GM19452 (cell line): ENCODE results near the gene KIF3A.

Experiments
- ATAC-seq: cut with Tn5 transposase; IDR thresholded peaks from one replicate; pipeline ENCODE4 v1.9.1; 2021; ENCODE audit not compliant: unreplicated experiment

Gene KIF3A

DNA sequence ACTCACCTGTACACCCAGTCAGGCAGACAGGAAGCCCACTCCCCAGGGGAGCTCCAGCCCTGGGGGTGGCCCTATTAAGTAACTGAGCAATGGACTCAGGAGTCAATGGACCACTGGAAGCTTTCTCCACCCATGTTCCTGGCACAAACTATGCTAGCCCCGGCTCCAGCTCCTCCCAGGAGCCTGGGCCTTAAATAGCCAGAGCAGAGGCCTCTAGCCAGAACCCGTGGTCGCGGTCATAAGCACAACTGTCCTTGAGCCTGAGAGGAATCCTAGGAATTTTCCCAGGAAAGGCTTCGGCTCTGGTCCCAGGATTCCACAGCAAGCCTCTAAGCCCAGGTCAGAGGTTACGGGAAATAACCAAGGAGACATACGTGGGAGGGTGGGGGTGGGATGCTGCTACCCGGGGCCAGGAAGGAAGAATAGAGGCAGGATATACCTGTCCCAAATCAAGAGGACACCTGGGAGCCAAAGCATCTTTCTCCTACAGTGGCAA lies 34.2 kb upstream of the KIF3A start:
- ATAC-seq: no peak

DNA sequence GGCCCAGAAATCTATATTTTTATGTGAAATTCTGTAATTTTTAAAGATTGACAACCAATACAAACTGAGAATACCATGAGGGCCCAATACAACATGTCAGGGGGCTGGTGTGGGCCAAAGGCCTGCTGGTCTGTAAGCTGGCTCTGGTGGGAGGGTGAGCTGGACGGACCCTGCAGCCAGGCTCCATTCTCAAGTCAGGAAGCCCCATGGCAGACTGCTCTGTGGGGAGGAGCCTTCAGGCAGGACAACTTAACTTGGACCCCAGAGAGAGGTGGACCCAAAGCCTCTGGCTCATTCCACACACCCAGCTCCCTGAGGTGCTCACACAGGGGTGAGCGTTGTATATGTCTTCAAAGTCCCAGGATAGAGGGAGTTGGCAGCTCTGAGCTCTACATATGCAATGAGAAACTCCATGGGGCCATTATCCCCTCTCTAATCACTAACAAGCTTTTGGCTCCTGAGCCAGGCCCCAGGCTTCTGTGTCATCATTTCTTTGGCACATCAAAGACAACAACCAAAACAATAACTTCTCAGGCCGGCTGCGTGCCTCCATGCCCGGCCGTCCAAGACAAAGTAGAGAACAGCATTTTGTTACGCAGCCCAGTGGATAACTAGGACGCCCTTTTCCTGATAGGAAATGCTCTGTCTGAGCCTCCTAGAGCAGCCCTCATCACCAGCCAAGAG lies 33.3 kb upstream of the KIF3A start:
- no peak for ATAC-seq

DNA sequence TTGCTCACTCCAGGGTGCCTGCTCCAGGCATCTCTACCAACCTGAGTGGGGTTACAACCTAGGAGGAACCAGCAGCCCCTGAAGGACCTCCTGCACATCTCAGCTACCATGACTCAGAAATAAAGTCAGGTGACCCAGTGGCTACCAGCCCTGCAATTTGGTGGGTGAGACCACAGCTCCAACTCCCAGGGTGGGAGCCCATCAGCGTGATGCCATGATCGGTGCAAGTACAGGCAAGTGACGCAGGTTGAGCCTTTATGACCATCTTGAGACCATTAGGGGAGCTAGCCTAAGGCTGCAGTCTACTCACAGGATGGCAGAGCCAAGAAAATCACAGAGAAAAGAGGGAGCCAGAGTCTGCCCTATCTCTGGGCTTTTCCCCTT lies 31.1 kb upstream of the KIF3A start:
- no peak for ATAC-seq

DNA sequence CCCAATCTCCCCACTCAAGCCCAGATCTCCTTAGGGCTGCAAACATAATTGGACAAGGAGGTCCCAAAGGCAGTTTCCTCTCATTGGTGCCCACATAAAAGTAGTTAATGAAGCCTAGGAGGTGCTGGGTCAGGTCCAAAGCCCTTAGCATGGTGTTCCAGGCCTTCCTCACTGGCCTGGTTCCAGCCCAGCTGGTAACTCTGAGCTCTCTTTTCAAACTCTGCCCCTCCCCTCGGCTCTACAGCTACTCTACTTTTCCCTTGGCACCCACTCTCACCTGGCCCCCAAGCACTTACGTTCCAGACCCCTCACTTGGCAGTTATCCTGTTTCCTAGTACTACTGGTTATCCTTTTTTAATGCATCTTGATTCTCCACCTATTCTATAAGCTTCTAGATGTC lies 29.8 kb upstream of the KIF3A start:
- no peak for ATAC-seq

DNA sequence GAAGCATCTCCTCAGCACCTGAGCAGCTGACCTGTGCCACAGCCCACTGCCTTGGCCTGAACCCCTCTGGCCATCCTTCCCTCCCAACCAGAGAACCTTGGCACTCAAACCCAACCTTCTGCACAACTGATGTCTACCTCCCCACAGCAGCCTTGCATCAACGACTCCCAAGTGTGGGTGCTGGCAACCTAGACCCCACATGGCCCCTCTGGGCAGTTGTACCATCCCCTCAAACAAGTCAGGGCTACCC lies 29.4 kb upstream of the KIF3A start:
- ATAC-seq: no peak

DNA sequence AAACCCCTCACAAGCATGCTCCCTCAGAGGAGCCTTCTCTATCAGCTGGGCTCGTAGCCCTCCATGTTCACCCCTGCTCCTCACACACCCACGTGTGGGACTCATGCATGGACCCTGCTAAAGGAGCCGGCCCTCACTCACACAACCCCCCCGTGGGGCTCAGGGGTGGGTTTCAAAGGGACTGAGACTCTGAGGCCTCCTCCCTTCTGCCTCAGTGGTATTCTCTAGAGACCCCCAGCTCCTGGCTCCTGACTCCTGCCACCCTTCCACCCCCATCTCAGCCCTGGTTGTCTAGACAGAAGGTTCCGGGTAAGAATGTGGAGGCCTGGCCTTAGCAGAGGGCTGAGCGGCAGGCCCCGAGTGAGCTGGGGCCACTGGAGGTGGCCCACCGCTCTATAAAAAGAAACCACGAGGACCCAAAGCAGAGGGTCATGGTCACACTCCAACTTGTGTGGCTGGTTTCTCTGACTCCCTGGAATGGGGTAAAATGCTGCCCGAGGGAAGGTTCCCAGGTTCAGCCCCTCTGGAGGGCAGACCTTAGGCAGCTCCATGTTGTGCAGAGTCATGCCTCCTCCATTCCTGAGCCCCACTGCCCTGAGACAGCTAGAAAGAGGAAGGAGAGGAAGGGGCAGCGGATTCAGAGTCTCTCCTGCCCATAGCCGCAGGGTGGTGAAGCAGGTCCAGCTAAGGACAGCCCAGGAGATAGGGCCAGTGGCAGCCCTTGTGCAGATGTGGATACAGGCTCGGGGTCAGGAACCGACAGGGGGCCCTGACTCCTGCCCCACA lies 28.9 kb upstream of the KIF3A start:
- no peak for ATAC-seq

DNA sequence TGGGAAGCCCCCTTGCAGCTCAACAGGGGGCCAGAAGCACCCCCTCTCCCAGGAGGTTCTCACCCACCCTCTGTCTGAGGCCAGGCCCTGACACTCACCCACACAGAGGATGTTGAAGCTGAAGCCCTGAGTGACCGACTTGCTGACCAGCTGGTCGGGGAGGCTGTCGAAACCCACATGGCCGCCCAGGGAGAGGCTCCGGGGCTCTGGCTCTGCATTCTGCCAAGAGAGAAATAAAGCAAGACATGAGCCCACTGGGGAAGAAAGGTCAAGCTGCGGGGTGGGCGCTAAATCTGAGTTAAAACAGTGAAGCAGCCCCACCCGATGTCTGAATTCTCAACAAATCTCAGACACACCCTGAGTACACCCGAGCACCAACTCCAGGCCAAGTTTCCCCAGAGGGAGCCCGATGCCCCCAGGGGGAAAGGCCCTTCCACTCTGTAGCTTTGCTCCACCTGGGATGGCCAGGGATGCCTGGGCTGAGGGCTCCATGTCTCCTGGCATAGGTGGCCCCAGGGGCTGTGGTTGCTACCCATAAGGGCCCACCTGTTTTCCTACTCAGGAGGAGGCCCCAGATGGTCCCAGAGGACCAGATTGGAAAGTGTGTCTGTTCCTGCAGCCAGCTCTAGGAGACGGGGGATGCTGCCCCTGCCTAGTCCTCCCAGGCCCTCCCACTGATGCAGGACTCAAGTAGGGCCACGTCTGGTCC lies 28.1 kb upstream of the KIF3A start:
- ATAC-seq: no peak

DNA sequence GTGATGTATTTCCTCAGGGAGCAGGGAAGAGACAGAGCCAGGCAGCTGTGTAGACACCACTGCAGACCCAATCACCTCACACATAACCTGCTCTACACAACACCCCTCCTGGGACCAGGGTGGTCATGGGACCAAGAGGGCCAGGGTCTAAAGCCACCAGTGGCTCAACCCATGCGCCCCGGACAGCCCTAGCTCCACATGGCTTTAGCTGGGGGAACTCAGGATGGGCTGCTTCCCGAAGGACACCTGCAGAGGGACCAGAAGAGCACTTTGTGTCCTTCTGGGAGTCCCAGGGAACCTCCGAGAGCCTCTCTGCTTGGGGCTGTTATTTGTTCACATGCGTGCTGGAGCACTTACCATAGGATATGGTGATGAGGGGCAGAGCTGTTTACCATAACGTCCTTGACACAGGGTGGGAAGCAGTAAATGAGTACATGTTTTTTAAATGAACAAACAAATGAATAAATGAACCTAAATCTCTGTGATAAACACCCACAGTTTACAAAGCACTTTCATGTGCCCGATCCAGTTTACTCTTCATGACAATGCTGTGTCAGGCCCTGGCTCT lies 27.4 kb upstream of the KIF3A start:
- ATAC-seq: no peak

DNA sequence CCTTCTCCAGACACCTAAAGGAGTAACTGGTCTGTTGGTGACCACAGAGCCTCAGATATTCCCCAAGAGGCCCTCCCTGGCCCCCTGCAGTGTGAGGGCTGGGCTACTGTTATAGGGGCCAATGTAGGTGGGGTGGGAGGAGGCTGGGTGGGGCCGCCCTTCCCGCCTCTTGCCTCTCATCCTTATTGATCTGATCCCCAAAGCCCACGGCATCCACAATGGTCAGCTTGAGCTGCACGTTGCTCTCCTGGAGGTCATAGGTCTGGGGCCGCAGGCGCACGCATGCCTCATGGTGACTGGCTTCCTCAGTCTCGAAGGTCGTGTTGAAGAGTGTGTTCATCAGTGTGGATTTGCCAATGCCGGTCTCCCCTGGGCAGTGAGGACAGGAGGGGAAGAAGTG lies 26.7 kb upstream of the KIF3A start:
- no peak for ATAC-seq

DNA sequence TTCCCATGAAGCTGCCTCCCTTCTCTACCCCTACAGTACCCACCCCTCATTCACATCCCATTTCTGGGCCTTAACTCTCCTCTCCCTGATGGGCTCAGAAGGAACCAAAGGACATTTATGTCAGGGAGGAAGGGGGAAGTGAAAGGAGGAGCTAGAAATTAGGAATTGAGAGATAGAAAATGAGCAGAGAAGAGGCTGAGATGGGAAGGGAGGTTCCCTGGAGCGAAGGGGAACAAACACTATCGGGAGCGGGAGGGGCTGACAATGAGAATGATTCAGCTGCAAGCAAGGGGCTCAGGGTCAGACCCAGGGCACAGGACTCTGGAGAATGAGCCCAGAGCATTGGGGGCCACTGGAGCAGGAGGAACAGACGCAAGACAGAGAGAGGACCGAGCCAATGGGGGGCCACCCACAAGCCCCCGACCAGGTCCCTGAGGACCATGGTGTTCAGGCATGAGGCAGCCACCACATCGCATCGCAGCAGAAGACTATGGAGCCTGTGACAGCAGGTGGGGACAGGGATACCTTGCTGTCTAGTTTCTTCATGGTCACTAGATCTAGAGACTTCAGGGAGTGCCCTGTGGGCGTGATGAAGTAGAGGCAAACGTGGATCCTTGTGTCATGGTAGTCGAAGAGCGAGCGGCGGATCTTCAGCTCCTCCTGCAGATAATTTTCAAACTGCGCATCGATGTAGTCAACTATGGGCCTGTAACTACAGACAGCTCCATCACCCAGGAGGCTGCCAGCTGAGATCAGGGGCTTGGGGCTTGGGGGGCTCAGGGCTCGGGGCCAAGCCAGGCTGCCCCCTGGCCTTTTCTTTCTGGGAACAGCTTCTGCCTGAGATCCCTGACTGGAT lies 26.1 kb upstream of the KIF3A start:
- no peak for ATAC-seq

DNA sequence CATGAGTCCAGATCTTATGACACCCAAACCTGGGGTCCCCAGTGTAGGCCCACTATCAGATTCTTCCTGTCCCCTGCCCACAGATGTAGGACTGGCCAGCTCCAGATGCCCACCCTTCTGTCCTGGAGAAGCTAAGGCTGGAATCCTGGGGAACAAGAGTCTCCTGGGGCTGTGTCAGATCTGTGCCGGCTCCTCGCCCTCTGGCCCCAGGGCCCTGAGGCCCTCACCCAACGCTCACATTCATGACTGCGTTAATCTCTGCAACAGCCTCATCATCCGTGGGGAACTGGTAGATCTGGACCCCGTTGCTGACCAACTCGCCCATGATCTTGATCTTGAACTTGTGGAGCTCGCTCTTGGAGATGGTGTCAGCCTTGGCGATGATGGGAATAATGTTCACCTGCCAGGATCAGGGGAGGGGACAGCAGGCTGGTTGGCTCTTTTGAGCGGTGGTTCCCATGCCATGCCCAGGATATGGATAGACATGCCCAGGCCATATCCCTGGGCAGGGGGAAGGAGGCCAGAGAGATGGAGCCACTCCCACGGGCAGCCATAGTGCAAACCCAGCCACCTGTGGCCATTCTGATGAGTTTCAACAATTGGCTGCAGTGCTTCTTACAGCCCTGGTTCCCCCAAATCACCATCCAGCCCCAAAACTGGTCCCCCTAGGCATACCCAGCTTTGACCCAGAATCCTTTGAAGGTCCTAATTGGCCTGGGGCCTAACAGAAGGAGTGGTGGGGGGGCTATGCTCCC lies 25.1 kb upstream of the KIF3A start:
- no peak for ATAC-seq

DNA sequence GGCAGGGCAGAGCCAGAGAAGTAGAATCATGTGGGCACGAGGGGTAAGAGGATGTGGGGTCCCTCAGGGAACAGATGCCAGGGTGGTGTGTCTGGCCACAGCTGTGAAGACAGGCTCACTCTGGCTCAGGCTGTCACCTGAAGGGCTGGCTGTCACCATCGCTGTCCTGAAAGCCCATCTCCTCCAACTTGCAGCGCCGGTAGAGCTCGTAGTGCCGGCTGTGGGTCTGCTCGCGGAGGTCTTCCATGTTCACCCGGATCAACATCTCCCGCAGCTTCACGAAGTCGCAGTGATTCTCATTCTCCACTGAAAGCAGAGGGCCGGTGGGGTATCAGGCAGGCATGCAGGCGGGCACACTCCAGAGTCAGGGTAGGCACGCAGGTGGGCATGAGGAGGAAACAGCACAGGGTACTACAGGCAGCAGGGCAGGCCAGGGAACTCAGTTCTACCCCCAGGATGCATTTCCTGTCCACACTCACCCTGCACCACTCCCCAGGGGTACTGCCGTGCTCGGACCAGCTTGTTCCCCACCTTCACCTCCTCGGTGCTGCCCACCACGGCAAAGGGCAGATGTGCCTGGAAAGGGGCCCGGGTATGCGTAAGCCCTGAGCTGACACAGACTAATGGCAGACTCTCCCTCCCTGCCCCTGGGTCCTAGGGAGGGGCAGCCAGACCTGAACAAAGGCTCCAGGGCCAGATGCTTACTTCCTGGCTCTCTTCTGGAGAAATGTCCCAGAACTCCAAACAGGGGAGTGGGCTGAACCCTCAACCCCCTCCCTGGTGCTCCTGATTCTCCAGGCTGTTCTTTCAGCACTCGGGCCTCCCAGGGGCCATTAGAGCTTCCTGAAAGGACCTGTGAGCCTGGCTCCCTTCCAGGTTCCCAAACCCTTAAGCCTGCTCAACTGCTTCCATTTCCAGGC lies 24.2 kb upstream of the KIF3A start:
- ATAC-seq: no peak

DNA sequence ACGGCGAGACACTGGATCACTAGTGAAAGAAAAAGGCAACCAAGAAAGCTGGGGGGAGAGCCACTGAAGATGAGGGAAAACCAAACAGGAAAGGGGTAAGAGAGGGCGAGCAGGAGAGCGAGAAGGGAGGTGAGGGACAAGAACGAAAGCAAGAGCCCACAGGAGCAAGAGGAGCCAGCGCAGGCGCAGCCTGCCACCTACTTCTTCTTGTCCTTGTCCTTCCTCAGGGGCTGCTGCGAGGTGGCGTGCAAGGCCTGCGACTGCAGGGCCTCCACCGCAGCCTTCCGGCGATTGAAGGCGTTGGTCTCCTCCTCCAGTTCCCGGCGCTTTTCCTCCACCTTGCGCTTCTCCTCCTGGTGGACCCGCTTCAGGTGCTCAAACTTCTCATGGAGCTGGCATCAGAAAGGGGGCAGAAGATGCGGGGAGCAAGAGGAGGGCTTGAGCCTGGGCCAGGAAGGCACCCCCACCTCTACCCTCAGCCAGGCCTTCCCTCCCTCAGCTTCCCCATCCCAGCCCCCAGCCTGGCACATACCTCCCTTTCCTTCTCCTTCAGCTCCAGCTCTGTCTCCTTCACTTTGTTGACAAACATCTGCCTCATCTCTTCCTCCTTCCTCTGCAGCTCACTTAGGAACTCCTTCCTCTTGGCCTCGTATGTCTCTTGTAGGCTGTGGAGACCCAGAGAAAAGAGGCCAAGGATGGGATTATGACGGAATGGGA lies 23.4 kb upstream of the KIF3A start:
- ATAC-seq: no peak

DNA sequence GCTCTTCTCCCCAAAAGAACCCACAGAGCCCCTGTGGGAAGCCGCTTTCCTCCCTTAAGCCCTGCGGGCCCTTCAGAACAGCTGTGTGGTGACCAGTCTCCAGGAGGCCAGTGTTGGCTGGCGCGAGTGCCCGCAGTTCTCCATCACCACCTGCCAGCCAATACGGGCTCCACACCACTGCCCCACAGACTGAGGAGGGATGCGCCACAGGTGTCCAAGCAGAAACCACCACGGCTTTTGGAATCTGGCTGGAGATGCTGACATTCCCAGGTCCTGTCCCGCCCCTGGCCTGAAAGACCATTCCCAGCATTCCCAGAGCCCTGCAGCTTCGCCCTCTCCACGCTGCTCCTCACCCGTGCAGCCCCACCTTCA lies 22.7 kb upstream of the KIF3A start:
- no peak for ATAC-seq

DNA sequence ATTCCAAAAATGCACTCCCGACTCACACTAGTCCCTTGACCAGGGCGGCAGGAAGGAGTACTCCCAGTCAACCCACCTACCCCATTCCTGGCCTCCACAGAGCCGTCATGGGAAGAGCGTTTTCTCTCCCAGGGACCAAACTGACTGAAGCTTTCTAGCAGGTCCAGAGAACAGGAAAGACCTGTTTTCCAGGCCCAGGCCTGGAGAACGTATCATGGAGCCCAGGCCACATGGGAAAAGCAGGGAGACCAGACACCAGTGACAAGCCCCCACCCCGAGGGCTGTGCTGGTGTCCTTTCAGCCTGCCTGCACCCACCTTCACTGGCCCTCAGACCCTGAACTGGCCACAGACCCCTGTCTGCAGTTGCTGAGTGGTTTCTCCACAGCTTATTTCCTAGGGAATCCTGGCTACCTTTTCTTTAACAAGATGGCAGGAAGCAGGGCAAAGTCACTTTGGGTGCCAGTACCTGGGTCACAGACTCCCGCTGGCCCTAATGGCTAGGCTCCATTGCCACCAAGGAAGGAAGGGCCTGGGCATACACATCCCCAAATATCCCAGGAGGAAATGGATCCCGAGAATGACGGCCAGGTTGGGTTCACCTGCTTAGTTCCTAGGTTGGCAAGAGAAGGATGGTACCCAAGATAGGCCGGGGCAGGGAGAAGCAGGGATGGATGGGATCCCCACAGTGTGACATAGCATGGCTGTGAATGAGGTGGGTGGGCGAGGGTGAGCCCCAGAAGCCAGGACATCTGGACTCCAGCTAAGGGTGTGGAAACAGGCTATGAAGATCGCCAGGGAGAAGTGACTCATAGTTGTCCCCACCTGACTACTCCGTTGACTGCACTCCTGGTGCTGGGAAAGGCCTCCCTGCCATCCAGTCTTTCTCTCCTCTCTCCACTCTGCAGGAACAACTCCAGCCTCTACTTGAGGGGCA lies 22.0 kb upstream of the KIF3A start:
- no peak for ATAC-seq

DNA sequence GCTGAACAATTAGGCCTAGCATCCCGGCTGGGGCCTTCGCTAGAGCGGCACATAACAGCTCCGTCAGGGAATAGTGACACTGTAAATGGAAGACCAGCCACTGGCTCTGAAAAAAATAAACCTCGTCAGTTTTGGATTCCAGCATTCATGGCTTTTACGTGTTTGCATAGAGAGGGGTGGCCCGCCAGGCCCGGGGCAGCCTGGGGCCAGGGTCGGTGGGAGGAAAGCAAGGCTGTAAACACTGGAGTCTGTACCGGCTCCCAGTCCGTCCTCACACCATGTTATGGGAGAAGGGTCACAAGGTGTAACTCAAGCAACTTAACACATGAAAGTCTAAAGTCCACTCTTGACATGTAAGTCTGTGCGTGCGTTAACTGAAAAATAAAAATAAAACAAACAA lies 21.1 kb upstream of the KIF3A start:
- ATAC-seq: no peak

DNA sequence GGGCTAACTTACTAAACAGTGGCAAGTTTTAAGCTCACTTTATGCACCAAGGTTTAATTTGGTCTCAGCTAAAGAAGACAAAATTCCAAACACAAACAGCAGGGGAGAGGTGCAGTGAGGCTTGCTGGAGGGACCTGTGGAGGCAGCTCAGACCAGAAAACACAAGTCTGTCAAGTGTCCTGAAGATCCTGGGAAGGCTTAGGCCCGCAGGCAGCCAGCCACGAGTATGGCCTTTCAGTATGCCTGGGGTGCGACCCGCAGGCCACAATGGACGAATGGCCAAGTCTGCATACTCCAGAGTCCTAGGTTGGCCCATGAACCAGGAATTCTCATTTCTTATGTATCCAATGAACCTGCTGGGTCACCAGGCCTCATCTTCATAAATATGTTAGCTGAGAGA lies 19.2 kb upstream of the KIF3A start:
- ATAC-seq: no peak

DNA sequence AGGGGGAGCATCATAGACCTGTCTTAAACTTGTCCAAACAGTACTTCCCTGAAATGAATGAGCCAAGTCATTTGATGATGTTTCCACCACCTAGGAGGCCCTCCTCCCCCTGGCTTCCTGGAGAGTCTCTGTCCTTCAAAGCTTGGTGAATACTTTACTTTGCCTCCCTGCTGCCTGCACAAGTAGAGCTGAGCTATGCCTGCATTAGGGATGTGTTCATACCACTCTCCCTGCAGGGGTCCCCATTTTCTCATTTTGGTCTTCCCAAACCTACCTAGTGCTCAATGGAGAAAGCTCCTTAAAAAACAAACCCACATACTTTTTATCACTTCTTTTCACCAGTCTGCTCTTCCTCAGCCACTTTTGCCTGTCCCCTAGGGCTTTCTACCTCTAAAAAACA lies 17.6 kb upstream of the KIF3A start:
- ATAC-seq: no peak
